Measurements from ENCODE around the gene CALML3.
A peak's percentile ranks its signal among the peaks of the same experiment; 100 is the strongest.

CALML3 gene

DNA sequence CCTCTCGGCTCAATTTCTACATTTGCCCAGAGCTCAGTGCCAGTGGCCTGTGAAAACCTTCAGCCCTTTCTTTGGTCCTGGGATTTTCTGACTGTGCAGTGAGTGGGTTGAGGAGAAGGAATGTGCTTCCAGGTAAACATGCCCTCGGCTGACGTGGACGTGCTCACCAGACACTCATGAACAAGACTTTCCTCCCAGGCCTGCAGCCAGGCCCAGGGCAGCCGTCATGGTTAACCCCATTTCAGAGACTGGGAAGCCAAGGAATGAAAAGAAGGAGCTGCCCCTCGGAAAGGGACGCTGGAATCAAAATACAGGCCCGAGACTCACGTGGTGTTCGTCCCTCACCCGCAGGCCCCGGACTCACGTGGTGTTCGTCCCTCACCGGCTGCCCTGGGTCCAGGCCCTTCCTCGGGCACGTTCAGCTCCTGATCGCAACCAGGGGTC, 16.6 kb upstream of the CALML3 start:
- DNase-seq, result no peak

- DNase-seq, result no peak
These were observed 16.0 kb upstream of the CALML3 start for GRCh38 chr10:5508786-5509185.

DNA sequence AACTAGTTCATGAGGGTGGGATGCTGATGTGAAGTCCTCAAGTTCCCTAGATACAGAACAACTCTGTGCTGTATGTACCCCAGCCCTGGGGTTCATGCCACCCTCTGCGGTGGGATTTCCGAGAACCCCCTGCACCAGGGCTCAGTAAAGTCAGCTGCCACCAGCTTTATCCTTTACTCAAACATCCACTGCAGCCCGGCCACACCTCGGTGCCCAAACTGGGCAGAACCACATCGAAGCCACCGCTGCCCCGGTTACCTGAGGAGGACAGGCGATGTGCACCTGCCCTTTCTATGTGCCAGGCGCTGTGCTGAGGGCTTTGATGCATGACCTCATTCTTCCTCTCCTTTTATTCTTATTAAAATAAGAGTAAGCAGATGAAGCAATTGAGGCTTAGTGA, 15.5 kb upstream of the CALML3 start:
- no peak for DNase-seq

DNA sequence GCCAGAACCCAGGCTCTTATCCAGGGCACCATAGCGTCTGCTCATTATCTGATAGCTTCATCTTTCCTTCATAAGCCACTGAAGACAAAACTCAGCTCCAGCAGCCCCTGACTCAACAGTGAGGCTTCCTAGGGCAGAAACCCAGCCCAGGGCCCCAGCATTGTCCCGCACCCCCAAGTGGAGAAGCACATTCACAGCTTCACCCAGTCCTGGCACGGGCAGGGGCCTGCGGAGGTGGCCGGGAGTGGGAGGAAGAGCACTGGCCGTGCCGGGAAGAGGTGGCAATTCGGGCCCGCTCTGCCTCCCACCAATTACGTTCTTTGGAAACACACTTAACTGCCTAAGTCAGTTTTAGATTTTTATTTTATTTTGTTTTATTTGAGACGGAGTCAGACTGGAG, 15.1 kb upstream of the CALML3 start:
- DNase-seq, result no peak

- DNase-seq, result no peak
These were observed 14.3 kb upstream of the CALML3 start for GRCh38 chr10:5510281-5511072.

- DNase-seq, result no peak
These were observed 13.4 kb upstream of the CALML3 start for GRCh38 chr10:5511231-5511884.

- no peak for DNase-seq
These were observed 12.9 kb upstream of the CALML3 start for GRCh38 chr10:5511885-5512280.

GRCh38 chr10:5512331-5512730, 12.4 kb upstream of the CALML3 start:
- no peak for DNase-seq

DNA sequence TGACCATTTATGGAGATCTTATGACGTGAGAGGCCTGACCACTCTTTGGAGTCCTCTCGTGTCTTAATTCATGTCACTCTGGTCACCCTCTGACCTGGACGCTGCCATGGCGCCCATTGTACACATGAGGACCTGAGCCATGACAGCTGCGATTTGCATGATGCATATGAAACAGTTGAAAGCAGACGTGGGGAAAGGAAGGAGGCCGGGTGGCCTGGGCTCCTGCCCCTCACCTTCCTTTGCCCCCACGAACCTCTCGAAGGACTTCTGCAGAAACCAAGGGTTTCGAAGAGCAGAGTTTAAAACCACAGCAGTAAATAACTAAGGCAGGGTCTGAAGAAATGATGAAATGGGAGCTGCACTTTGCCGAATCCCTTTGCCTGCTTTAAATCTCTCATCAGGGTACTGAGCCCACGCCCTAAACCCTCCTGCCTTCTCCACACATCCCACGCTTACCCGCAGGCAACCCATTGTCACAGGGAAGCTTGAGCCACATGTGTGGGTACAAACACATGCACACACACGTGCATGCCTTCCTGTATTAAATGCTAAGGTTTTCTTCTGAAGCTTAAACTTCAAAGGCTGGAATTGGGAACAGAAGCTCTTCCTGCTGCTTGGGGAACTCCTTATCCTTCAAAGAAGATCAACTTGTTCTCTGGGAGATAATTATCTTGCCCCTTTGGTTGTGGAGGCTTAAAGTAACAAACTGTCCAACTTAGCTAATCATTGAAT, 11.7 kb upstream of the CALML3 start:
- no peak for DNase-seq

DNA sequence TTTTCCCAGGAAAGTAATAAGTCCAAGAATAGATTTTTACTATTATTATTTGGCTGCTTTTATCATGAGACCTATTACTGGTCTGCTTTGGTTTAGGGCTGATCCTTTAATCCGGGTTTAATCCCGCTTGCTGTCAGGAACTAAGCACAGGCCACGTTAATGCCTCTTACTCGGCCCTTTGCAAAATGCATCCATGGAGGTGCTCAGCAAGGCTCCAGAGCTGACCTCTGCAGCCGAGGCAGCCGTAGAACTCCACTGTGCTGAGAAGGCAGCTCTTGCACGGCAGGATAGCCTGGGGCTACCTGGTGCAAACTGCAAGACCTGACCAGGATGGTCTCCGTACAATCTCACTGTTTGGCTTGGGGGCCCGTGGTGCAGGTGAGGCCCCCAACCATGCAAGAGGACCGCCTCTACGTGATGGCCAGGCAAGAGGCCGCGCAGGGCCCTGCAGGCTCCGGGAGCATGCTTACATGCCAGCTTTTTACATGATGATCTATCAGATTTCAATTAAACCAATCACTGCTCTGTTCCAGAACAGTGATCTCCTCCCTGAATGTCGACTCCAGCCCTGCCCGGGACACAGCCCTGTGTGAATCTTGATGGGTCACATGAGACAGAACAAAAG, 10.4 kb upstream of the CALML3 start:
- DNase-seq, result no peak

DNA sequence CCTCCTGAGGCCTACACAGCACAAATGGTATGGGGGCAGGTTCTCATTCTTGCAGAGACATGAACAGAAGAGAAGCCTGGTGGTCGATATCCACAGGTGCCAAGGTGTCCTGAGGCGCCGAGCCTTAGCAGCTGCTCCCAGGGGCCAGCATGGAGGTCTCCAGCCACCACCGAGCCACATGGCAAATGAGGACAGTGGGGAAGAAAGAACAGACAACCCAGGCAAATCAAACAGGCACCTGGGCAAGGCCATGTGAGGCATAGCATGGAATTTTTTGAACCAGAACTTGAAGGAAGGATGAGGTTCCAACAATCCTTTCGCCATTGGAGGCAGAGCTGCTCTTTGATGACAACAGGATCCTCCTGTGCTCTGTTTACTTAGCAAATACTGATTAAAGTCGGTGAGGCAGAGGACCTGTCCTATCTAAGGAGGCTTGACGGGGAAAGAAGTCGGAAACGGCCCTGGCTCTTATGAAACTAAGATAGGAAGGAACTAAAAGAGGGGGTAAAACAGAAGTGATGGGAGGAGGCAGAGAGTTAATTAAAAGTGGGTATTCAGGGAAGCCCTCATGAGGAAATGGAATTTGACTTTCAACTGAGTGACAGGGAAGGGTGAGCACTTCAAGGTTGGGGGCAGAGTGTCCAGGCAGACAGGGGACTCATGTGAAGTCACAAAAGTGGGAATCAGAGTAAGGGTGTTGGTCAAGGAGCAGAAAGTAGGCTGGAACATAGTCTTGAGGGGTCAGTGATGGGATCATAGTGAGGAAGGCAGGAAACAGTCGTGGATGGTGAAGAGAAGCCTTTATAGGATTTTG, 8.6 kb upstream of the CALML3 start:
- DNase-seq, result no peak

GRCh38 chr10:5517546-5517945, 7.2 kb upstream of the CALML3 start:
- DNase-seq, result no peak

DNA sequence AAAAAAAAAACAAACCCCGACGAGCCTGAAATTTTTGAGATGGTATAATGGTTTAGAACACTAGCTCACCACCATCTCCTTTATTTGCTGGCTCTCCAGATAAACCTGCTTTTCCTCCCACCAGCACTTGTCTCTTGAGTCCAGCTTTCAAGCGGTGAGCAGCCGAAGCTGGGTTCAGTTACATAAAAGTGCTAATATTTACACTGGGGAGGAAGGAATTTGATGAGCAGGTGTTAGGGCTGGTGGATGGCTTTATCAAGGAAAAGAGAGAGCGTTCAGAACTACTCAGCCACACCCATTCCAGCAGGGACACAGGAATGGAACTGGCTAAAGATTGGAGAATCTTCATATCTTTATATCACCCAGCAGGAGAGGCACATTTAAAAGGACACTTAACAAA, 6.6 kb upstream of the CALML3 start:
- DNase-seq, result peak; percentile 42

GRCh38 chr10:5519054-5519453, 5.7 kb upstream of the CALML3 start:
- no peak for DNase-seq

DNA sequence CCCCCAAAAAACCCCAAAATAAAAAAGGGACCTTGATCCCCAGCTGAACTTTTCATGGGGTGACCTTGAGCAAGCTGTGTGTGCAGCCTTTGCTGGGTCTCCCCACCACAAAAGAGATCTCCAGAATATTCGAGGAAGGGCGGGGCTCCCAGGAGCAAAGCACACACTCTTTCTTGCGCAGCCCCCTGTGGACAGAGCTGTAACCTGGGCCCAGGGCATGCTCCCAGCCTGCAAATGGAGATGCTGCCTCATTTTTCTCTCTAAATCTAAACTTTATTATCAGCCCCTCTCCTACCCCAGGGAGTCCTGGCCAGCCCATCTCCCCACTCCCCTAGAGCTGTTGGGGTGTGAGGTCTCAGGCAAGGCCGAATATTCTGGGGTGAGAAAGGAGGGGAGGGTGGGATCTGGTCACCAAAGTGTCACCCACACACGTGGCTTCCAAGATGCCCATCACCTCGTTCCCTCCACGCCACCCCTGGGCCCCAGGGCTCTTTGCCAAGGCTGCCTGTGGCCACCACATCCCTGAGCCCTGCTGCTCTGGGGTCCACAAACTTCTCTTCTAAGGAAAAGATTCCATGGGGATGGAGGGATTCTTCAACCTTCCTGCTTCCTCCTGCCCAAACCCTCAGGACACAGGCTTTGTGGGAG, 1.7 kb upstream of the CALML3 start:
- DNase-seq, result no peak

DNA sequence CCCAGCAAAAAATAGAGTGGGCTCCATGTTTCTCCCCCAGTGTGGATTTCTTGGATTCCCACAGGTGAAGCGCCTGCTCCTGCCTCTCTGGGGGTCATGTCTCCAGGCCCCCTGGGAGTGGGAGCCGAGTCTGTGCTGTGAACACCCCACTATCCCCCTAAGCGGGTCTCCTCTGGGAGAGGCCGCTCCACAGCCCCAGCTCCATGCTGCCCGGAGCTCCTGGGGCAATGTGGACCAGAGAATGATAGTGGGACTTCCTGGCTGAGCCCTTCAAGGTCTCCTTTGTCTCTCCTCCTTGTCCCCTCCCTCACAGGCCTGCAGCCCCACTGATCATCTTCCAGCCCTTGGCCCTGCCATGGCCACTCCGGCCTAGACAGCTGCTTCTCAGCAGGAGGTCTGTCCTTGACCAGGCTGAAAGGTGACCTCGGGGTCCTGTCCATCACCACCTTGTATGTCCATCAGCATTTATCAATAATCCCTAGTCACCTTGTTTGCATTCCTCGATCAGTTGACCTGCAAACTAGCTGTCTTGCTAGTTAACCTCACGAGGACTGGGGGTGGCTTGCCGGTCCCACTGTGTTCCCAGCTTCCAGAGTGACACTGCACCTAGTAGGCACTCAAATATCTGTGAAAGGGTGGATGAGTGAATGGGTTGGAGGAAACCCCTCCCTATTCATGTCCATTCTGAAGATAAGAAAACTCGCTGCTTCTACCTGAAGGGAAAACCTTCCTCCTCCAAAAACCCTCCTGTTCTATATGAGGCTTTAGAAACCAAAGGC, 776 bp upstream of the CALML3 start:
- DNase-seq, result no peak

GRCh38 chr10:5525561-5526341, 990 bp downstream of the CALML3 start:
- no peak for DNase-seq

DNA sequence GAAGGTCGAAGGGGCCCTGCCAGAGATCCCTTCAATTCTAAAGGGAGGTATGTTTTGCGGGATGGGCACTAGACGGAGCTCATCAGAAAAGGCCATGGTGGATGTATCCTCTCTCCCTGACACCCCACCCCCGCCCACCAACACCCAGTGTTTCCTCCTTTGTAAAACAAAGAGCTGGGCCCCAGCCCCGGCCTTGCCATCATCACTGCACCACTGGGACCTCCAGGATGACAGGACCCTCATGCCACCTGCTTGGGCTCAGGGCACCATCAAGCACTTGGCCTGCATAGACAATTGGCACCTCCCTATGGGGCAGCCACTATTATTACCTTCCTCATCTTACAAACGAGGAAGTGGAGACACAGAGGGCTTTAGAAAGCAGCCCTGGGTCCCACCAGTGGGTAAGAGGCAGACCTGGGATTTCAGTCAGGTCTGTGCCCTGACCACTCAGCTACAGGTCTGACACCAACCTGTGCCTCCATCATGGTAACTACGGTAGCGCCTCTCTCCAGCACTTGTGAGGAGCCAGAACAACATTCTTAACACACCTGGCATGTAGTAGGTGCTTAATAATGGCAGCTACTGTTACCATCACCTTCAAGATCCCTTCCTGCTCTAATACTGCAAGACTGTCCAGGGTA, 2.0 kb downstream of the CALML3 start:
- no peak for DNase-seq

GRCh38 chr10:5527332-5528200, 2.8 kb downstream of the CALML3 start:
- peak; percentile 39 for DNase-seq
